ENCODE results near the gene KLK5. TPM values are rescaled to one million over a fixed set of nuclear protein-coding genes. Genes with fewer than 3 reads are reported as not detected.

The KLK5 gene, protein sequence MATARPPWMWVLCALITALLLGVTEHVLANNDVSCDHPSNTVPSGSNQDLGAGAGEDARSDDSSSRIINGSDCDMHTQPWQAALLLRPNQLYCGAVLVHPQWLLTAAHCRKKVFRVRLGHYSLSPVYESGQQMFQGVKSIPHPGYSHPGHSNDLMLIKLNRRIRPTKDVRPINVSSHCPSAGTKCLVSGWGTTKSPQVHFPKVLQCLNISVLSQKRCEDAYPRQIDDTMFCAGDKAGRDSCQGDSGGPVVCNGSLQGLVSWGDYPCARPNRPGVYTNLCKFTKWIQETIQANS
- not detected in 2 replicates for total RNA-seq

DNA sequence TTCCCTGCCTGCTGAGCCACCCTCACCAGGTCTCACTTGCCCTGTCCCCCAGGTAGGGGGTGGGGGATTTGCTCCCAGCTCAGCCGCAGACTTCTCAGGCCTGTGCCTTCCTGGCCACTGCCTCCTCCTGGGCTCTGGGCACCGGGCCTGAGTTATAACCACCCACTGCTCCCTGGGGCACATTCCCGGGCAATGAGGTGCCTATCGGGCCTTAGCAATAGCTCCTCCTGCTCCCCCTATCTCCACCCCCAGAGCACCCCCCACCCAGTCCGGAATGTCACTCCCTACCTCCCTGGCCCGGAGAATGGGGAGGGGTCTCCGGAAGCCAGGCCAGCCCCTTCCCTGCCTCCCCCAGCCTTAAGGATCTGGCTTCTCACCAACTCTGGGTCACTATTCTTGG, at the start of gene KLK5:
Gene KLK5, minus strand, starts transcription at position 129 of the 400 bp plus-strand sequence. CDS start 381 bp downstream, outside the sequence.

DNA sequence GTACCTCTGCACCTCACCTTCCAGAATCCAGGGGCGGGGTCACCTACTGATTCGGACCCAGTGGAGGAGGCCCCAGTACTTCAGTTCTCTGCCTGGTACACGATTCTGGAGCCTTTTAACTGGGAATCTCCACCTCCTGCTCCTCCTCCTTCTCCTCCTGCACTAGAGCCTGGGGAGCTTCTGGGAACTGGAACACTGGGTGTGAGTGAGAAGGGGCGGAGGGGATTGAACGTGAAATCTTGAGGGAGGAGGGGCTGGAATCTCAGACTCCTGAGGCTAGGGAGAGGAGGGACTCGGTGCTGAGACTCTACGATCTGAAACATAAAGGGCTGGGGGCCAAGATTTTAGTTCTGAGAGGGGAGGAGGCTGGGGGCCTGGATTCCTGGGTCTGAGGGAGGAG, 48.7 kb upstream of the KLK5 start, which contains the start of gene KLK8:
Gene KLK8, minus strand, starts transcription at position 90 of the 400 bp plus-strand sequence. CDS start 437 bp downstream, outside the sequence.

DNA sequence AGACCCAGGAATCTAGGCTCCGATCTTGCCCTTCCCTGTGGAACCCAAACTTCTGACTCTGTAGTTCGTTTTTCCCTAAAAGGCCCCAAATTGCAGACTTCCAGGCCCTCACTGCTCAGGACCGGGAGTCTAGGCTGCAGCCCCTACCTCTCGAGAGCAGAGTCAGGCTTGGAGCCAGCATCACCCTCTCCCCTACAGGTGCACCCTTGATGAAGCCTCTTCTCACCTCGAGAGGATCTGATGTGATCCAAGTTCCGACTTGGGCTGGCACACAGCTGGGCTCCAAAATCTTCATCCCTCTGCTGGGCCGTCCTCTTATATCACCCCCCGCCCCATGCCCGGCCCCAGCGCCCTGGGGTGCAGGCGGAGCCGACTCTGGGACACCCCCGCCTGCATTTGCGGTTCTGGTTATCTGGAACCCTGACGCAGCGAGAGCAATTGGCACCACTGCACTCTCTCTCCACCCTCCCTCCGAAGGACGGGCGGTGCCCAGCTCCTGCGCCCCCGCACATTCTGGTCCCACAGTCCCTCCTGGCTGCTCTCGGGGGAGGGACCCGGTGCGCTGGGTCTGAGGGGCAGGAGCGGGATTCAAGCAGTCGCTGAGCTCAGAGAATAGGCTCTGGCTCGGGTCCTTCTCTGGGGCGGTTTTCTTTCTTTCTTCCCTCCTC, 30.9 kb upstream of the KLK5 start, which contains the start of gene KLK7:
Gene KLK7, minus strand, starts transcription at position 293 of the 668 bp plus-strand sequence. CDS start 1,518 bp downstream, outside the sequence.

GRCh38 chr19:50969413-50969760, 16.5 kb upstream of the KLK5 start, which contains the start of gene KLK6:
Gene KLK6 (minus strand): TSS chr19:50969591. CDS start chr19:50968104, 1,487 bp downstream.

DNA sequence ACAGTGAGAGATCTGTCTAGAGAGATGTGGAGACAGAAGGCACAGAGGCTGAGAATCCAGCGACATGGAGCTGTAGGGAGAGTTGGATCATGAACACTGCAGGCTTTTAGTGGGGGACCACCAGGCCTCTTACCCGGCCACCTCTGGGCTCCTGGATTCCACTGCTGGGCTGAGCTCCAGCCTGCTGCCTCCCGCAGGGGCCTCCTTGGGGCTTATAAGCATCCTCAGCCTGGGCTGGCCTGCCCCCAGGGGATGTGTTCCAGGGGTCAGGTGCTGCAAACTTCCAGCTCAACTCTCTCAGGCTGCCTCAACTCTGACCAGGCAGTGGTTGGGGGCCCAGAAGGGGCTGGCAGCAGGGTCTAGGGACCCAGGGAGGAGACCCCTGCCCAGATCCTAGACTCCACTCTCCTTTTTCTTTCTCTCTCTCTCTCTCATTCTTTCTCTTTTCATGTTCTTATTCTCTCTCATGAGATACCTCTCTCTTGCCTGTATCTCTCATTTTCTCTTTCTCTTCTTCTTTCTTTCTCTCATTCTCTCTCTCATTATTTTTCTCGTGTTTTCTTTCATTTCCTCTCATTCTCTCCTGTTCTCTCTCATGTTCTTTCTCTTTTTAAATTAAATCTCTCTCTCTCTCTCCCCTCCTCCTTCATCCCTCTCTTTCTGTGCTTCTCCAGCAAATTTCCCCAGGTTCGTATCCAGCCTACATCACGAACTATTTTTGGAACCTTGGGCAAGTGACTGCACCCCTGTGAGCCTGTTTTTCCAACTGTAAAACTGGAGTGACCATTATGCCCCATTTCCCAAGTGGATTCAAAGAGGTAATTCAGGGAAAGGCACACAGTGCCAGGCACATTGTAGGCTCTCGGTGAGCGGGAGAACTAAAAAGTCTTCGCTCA, 41.4 kb downstream of the KLK5 start, which contains the start of gene KLK4:
Gene KLK4, minus strand, starts transcription at position 190 of the 896 bp plus-strand sequence. CDS start 657 bp downstream, outside the sequence.

Other genes starting within 250 kb of the KLK5 start
- 0.97 and 1.8 TPM in 2 replicates for gene SHANK1, start 233.2 kb downstream of the KLK5 start, total RNA-seq
- 22.4 and 27.4 TPM in 2 replicates for gene CLEC11A, start 229.7 kb downstream of the KLK5 start, total RNA-seq
- not detected in 2 replicates for gene GPR32, start 182.6 kb downstream of the KLK5 start, total RNA-seq
- gene ACP4, start 162.6 kb downstream of the KLK5 start, total RNA-seq, result not detected in 2 replicates
- not detected in 2 replicates for gene KLK1, start 129.3 kb downstream of the KLK5 start, total RNA-seq
- gene KLK15, start 119.5 kb downstream of the KLK5 start, total RNA-seq, result not detected in 2 replicates
- not detected in 2 replicates for gene KLK3, start 98.1 kb downstream of the KLK5 start, total RNA-seq
- not detected in 2 replicates for gene KLK2, start 79.6 kb downstream of the KLK5 start, total RNA-seq
- not detected in 2 replicates for gene KLK4, start 41.6 kb downstream of the KLK5 start, total RNA-seq
- gene KLK6, start 16.6 kb upstream of the KLK5 start, total RNA-seq, result 0.32 TPM in 1 of 2 replicates, not detected in the other
- not detected in 2 replicates for gene KLK7, start 30.9 kb upstream of the KLK5 start, total RNA-seq
- not detected in 2 replicates for gene KLK8, start 48.6 kb upstream of the KLK5 start, total RNA-seq
- gene KLK10, start 66.7 kb upstream of the KLK5 start, total RNA-seq, result not detected in 2 replicates
- gene KLK11, start 73.6 kb upstream of the KLK5 start, total RNA-seq, result not detected in 2 replicates
- gene KLK12, start 82.0 kb upstream of the KLK5 start, total RNA-seq, result not detected in 2 replicates
- not detected in 2 replicates for gene KLK13, start 112.1 kb upstream of the KLK5 start, total RNA-seq
- under 0.01 TPM in 1 of 2 replicates, not detected in the other for gene KLK14, start 129.8 kb upstream of the KLK5 start, total RNA-seq
- gene CTU1, start 155.4 kb upstream of the KLK5 start, total RNA-seq, result 9.7 and 10.8 TPM in 2 replicates
- not detected in 2 replicates for gene SIGLEC9, start 171.9 kb upstream of the KLK5 start, total RNA-seq
- gene SIGLEC7, start 189.3 kb upstream of the KLK5 start, total RNA-seq, result not detected in 2 replicates